PC-3 (cell line): ENCODE measurements around the gene NFATC2.

Experiments
- CTCF ChIP-seq: fragments of 300-600 bp; sonication (generic); conservative IDR thresholded peaks from 2 replicates; pipeline ENCODE4 v1.5.1; 2017; ENCODE audit warnings: antibody characterized with exemption, low read depth, mild to moderate bottlenecking, low read length
- EZH2 ChIP-seq: fragments of 300-600 bp; sonication (generic); IDR thresholded peaks from one replicate; pipeline ENCODE4 v1.6.1; 2017; ENCODE audit warnings: antibody characterized with exemption, mild to moderate bottlenecking, low read length; ENCODE audit not compliant: unreplicated experiment
- EZH2phosphoT487 ChIP-seq: fragments of 300-600 bp; sonication (generic); IDR thresholded peaks from 2 replicates; pipeline ENCODE4 v1.6.1; 2018; ENCODE audit warnings: mild to moderate bottlenecking, antibody characterized with exemption, low read length, borderline replicate concordance

GRCh38 chr20:51529081-51529681 lies 13.3 kb downstream of the NFATC2 start:
- TF ChIP-seq CTCF (no peak), EZH2 (no peak), EZH2phosphoT487 (no peak)
